NCI-H2081 treated with DMSO at 0.1 percent for 48 hours (cell line): ENCODE data around the gene ABCB10.
"Not testable (repeated sequence)": the region's sequence is repeated elsewhere in the genome, so short reads cannot be mapped to it uniquely, and the experiment has no call there.

Experiments
- DNase-seq: peaks from one replicate; lab custom pipeline; 2025; lab: John Stamatoyannopoulos, UW

Gene ABCB10

GRCh38 chr1:229558460-229559335, at the start of gene ABCB10:
ABCB10 (minus strand) TSS chr1:229558707; CDS start chr1:229558652, 55 bp downstream.
- peak; percentile 77 for DNase-seq

DNA sequence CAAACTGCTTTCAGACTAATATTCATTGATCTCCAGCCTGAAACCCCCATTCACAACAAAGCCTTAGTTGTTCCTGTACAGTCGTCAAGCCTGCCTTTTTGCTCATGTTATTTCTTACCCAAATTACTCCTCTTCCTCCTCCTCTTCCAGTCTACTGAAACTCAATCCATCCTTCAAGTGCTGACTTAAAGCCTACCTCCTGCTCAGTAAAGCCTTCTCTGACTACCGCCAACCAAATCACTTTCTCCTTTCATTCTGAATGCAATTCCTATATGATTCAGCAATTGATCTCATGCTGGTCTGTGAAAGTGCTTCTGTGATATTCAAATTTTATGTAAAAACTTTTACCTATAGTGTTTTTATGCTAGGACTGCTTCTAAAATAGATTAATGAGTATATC, 48.9 kb upstream of the ABCB10 start:
- DNase-seq, result no peak

DNA sequence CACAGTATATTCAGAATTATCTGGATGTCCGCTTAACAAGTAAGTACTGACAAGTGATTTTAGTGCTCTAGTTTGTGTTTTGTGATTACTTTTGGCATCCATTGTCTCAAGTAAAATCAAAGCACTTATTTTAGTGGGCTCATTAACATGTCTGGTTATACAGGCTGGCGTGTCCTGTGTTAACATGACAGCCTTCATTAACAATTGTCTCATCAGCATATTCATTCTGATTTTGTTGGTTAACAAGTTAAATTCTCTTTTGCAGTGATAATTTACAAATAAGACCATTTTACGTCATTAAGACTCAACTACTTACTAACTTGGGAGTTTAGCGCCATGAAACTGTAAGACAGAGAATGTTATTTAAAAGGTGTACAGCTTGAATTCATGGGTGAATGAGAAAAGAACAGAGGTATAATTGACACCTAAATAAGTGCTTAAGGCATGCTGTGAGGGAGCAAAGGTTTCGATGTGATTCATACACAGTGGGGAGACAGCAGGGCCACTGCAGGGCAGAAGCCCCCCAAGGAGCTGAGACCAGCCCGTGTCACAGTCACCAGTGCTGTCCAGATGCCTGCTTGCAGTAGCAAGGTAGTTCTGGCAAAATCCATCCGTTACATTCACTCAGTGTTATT, 45.0 kb upstream of the ABCB10 start:
- DNase-seq, result no peak

DNA sequence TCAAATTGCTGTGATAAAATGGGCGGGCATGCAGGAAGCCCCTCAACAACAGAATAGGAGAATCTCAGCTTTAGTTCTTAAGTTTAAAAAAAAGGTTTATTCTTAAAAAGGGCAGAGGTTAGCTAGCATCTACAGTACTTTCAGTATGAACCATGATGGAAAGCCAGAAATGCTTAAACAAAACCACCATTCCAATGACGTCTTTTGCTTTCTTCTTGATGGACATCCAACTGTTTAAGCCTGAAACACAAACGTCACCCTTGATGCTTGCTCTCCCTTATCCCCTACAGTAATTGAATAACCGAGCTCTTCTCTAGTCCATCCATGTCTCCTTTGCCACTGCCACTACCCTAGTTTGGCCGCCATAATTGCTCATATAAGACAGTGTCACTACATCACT, 41.7 kb upstream of the ABCB10 start:
- DNase-seq, result no peak

DNA sequence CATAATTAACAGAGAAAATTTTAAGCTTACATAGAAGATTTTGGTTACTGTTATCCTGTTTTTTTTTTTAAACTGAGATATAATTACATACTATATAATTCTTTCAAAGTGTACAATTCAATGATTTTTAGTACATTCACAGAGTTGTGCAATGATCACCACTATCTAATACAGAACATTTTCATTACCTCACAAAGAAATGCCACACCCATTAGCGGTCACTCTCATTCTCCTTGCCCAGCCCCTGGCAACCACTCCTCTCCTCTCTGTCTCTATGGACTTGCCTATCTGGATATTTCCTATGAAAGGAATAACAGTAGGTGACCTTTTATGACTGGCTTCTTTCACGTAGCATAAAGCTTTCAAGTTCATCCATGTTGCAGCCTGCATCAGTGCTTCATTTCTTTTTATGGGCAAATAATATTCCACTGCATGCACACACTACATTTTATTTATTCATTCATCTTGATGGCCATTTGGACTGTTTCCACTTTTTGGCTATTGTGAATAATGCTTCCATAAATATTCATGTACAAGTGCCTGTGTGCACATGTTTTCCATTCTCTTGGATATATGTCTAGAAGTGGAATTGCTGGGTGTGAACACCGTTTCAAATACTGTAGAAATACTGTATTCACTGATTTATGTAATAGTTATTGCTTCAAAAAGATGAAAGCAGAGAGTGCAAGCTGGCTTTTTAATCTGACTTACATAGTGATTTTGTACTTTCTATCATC, 40.9 kb upstream of the ABCB10 start:
- DNase-seq, result no peak

DNA sequence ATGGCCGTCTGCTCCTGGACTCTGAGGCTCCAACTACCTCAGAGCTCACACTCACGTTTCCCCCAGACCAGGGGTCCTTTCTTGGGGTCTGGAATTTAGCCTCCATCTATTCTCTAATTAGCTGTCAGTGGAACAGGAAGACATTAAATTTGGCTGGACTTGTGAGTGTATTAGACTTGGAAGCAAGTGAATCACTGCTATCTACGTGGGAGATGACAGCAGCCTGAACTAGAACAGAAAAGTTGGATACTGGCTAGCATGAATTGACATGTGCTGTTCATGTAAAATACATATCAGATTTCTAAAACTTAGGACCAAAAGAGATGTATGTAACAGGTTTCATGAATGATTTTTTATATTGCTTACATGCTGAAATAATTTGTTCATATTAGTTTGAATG, 39.4 kb upstream of the ABCB10 start:
- DNase-seq, result no peak

DNA sequence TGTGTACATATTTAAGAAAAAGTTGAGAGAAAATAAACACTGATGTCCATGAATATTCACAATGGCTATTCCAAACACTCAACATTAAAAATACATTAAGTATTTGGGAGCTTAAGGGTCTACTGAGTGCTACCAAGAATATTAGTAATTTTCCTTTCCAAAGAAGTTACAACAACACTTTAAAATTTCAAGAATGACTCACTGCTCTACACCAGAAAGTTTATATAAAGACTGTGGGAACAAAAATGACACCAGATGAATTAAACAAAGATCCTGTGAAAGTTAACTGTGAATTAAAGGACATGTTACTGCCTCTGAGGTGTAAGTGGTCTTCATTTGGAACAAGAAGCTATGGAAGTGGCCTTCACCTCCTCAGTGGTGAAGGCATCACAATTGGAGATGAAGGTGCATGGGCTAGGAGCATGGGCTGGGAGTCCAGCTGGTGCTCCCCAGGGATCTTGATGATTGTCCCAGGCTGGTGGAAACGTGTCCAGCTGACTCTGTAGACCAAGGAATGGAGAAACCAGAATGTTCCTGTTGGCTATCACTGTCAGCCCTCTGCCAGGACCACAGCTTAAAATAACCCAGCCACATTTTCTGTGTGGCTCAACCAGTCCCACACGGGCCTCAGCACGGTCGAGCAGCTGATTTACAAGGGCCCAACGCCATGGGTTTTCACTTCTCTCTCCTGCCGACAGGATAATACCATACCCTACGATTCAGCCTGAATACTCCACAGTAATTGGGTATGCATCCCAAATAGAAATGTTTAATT, 38.6 kb upstream of the ABCB10 start:
- no peak for DNase-seq

DNA sequence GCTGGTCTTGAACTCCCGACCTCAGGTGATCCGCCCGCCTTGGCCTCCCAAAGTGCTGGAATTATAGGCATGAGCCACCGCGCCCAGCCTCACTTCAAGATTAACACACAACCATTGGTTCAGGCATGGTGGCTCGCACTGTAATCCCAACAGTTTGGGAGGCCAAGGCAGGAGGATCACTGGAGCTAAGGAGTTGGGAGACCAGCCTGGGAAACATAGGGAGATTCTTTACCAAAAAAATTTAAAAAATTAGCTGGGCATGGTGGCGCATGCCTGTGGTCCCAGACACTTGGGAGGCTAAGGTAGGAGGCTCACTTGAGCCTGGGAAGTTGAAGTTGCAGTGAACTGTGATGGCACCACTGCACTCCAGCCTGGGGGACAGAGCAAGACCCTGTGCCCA, 37.4 kb upstream of the ABCB10 start:
- not testable (repeated sequence) for DNase-seq

- no peak for DNase-seq
These were observed 35.9 kb upstream of the ABCB10 start for GRCh38 chr1:229594227-229595008.

- DNase-seq, result no peak
These were observed 35.3 kb upstream of the ABCB10 start for GRCh38 chr1:229593800-229594199.

DNA sequence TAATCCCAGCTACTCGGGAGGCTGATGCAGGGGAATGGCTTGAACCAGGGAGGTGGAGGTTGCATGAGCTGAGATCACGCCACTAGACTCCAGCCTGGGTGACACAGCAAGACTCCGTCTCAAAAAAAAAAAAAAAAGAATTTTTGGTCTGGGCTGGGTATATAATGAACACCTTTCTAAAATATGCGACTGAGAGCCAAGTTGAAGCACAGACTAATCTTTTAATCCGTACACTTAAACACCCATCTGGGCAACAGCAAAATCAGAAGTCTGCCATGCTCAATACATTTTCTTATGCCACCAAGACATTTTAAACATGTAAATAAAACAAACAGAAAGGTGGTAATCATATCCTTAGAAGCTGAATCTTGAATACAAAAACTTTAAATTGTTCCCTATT, 31.6 kb upstream of the ABCB10 start:
- DNase-seq, result no peak

DNA sequence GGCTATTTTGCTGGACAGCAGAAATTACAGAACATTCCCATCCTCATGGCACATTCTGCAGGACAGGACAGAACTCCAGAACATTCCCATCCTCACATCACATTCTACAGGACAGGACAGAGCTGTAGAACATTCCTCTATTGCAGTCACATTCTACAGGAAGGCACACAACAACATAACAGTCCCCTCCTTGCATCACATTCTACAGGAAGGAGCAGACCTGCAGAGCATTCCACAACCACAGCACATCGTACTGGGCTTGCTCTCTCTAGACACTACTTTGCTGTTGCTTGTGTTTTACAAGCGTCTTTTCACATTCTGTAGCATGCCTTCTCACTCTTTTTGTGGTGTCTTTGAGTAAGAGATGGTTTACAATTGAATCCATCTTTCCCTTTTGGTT, 26.8 kb upstream of the ABCB10 start:
- no peak for DNase-seq

GRCh38 chr1:229582715-229583114, 24.2 kb upstream of the ABCB10 start:
- DNase-seq, result no peak

- DNase-seq, result no peak
These were observed 23.6 kb upstream of the ABCB10 start for GRCh38 chr1:229582011-229582694.

DNA sequence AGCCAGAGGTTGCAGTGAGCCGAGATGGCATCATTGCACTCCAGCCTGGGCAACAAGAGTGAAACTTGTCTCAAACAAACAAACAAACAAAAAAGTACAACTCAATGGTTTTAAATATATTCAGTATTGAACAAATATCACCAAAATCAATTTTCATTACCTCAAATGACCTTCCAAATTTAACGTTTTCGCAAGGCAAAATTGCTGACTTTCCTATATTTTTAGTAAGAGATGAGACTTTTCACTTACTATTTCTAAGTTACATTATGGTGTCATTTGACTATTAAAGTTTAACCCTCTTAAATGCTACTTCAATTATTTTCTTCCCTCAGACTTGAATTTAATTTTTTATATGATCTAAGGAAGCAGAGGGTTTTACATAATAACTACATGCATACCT, 23.0 kb upstream of the ABCB10 start:
- no peak for DNase-seq

- DNase-seq, result peak; percentile 41
These were observed 20.7 kb upstream of the ABCB10 start for GRCh38 chr1:229579059-229579673.

GRCh38 chr1:229578168-229579058, 19.9 kb upstream of the ABCB10 start:
- no peak for DNase-seq

DNA sequence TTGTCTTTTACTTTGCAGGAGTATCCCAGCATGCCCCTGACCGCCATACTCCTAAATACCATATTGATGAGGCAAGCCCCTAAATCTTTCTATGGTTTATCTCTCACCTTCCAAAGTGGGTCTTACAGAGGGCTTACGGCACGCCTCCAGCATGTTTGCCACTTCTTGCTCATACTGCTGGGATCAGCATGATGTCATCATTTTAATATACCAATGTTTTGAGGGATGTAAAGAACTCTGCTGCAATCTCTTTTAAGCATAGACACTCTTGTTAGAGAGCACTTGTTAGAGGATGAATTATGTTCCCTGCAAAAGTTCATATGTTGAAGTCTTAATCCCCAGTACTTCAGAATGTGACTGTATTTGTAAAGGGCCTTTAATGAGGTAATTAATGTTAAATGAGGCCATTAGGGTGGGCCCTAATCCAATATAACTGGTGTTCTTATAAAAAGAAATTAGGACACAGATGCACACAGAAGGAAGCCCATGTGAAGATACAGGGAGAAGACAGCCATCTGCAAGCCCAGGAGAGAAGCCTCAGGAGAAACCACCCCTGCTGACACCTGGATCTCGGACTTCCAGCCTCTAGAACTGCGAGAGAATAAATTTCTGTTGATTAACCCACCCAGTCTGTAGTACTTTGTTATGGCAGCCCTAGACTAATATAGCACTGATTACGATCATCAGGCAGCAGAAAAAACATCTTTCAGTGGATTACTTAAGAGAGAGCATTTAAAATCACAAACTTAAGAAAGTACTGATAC, 16.4 kb upstream of the ABCB10 start:
- DNase-seq, result no peak
